HepG2 (cell line): Measurements from ENCODE around the gene CYSRT1. TPM values are rescaled to one million over a fixed set of nuclear protein-coding genes. Genes with fewer than 3 reads are reported as not detected.

Experiments used
- ATAC-seq: fragments of 200-7000 bp; cut with Tn5 transposase; 3 replicates; pipeline ENCODE4 v1.9.1; 2020; ENCODE audit warnings: mild to moderate bottlenecking, moderate library complexity
- BruUV-seq: library from RNA; stranded (reverse); fragments of 400-500 nt; replicated peaks from 2 replicates; lab custom pipeline; 2021; lab: Mats Ljungman, UMichigan
- CTCF ChIA-PET: fragments of 300-600 bp; formaldehyde crosslinking; extraction: SDS; loops from one replicate; lab custom pipeline; 2021; ENCODE audit warnings: low total read pairs, inconsistent platforms, low intra/inter-chr PET ratio; lab: Yijun Ruan, JAX
- POLR2A ChIA-PET: fragments of 350-600 bp; sonication (Branson Sonifier 250); formaldehyde crosslinking; loops from one replicate; lab custom pipeline; 2020; ENCODE audit warnings: antibody characterized with exemption, inconsistent platforms; lab: Yijun Ruan, JAX
- DNase-seq: peaks from one replicate; pipeline ENCODE4 v3.0.0-alpha.2; 2015; ENCODE audit warnings: low spot score
- FAIRE-seq: peaks from 3 replicates; lab custom pipeline; 2011; peaks lifted over from hg19 to GRCh38; lab: Jason Lieb, UNC
- H2AFZ ChIP-seq: one replicate; pipeline ENCODE4 v1.6.1; 2011; ENCODE audit warnings: low read length, inconsistent platforms
- H3K27ac ChIP-seq: fragments of 300-600 bp; 3 replicates; pipeline ENCODE4 v1.8.0; 2011; ENCODE audit warnings: mixed run types, mild to moderate bottlenecking, mixed read lengths, low read length, inconsistent platforms; ENCODE audit not compliant: insufficient read depth; ENCODE audit errors: extremely low read length
- H3K27me3 ChIP-seq, 2 experiments: fragments of 200-600 bp in 1 of 2; 2 replicates in 1 of 2; 3 replicates in 1 of 2; pipeline versions ENCODE4 v1.6.0 to v1.8.0; 2011; ENCODE audit warnings: low read length in 2 of 2, mild to moderate bottlenecking in 2 of 2, moderate library complexity in 2 of 2, inconsistent platforms in 1 of 2; ENCODE audit not compliant: insufficient read depth in 2 of 2, control insufficient read depth in 1 of 2
- H3K36me3 ChIP-seq, 2 experiments: fragments of 200-600 bp in 1 of 2; replicated peaks in 1 of 2; 2 replicates in 1 of 2; 3 replicates in 1 of 2; pipeline versions ENCODE4 v1.5.1 to v1.8.0; 2011; ENCODE audit warnings: low read length in 2 of 2, inconsistent platforms in 1 of 2; ENCODE audit not compliant: insufficient read depth in 2 of 2, control insufficient read depth in 1 of 2
- H3K4me1 ChIP-seq: 2 replicates; pipeline ENCODE4 v1.5.1; 2012; ENCODE audit warnings: low read length, inconsistent platforms; ENCODE audit not compliant: insufficient read depth
- H3K4me2 ChIP-seq: 2 replicates; pipeline ENCODE4 v1.6.0; 2011; ENCODE audit warnings: low read depth, low read length, inconsistent platforms
- H3K4me3 ChIP-seq, 3 experiments: fragments of 200-600 bp in 1 of 3; sonication (generic), shearing (Covaris generic) in 1 of 3; replicated peaks in 1 of 3; 2 replicates each; pipeline ENCODE4 v1.5.1; 2011 to 2016; ENCODE audit warnings: low read length in 3 of 3, inconsistent platforms in 2 of 3, low read depth in 2 of 3, mild to moderate bottlenecking in 2 of 3, control low read depth in 1 of 3, mixed read lengths in 1 of 3; ENCODE audit not compliant: insufficient read depth in 1 of 3
- H3K79me2 ChIP-seq: one replicate; pipeline ENCODE4 v1.6.1; 2011; ENCODE audit warnings: low read length, inconsistent platforms; ENCODE audit not compliant: insufficient read depth
- H3K9ac ChIP-seq: 2 replicates; pipeline ENCODE4 v1.6.0; 2011; ENCODE audit warnings: mild to moderate bottlenecking, low read depth, low read length, inconsistent platforms; ENCODE audit not compliant: insufficient read depth
- H3K9me3 ChIP-seq: 2 replicates; pipeline ENCODE4 v1.5.1; 2012; ENCODE audit warnings: mild to moderate bottlenecking, low read length
- H4K20me1 ChIP-seq: 2 replicates; pipeline ENCODE4 v1.6.0; 2011; ENCODE audit warnings: inconsistent platforms, mild to moderate bottlenecking, low read length, moderate library complexity; ENCODE audit not compliant: insufficient read depth
- ATF6 ChIP-seq: sonication (generic); formaldehyde crosslinking; conservative IDR thresholded peaks from 2 replicates; pipeline ENCODE4 v1.4.0; 2020; ENCODE audit warnings: missing genetic modification reagents
- CAMTA2 ChIP-seq: sonication (generic); formaldehyde crosslinking; IDR thresholded peaks from 2 replicates; pipeline ENCODE4 v1.4.0; 2020; ENCODE audit warnings: mild to moderate bottlenecking, missing genetic modification reagents, borderline replicate concordance
- HCFC1 ChIP-seq: fragments of 150-350 bp; IDR thresholded peaks from 2 replicates; pipeline ENCODE4 v1.6.1; 2014; ENCODE audit warnings: low read depth, low read length
- HDAC2 ChIP-seq: sonication (generic); formaldehyde crosslinking; IDR thresholded peaks from 2 replicates; pipeline ENCODE4 v1.4.0; 2020; ENCODE audit warnings: missing genetic modification reagents
- HOXA9 ChIP-seq: sonication (generic); formaldehyde crosslinking; IDR thresholded peaks from 2 replicates; pipeline ENCODE4 v1.8.1; 2022; ENCODE audit warnings: missing genetic modification reagents, mild to moderate bottlenecking, moderate library complexity, borderline replicate concordance
- MED1 ChIP-seq: sonication (generic); formaldehyde crosslinking; IDR thresholded peaks from 2 replicates; pipeline ENCODE4 v1.4.0; 2020; ENCODE audit warnings: missing genetic modification reagents
- NFE2L1 ChIP-seq: sonication (generic); formaldehyde crosslinking; IDR thresholded peaks from 2 replicates; pipeline ENCODE4 v1.4.0; 2020; ENCODE audit warnings: missing genetic modification reagents, mild to moderate bottlenecking, borderline replicate concordance
- RORA ChIP-seq: sonication (generic); formaldehyde crosslinking; IDR thresholded peaks from 2 replicates; pipeline ENCODE4 v1.5.0; 2020; ENCODE audit warnings: mild to moderate bottlenecking, missing genetic modification reagents, moderate library complexity
- SIX1 ChIP-seq: sonication (generic); formaldehyde crosslinking; IDR thresholded peaks from 2 replicates; pipeline ENCODE4 v1.4.0; 2020; ENCODE audit warnings: missing genetic modification reagents, borderline replicate concordance
- STAT5B ChIP-seq: sonication (generic); formaldehyde crosslinking; IDR thresholded peaks from 2 replicates; pipeline ENCODE4 v1.4.0; 2020; ENCODE audit warnings: missing genetic modification reagents
- ZBTB42 ChIP-seq: sonication (generic); formaldehyde crosslinking; IDR thresholded peaks from 2 replicates; pipeline ENCODE4 v1.5.0; 2020; ENCODE audit warnings: mild to moderate bottlenecking, missing genetic modification reagents
- ZBTB7B ChIP-seq: sonication (generic); formaldehyde crosslinking; IDR thresholded peaks from 2 replicates; pipeline ENCODE4 v1.4.0; 2020; ENCODE audit warnings: missing genetic modification reagents
- ZFP36L2 ChIP-seq: sonication (generic); formaldehyde crosslinking; IDR thresholded peaks from 2 replicates; pipeline ENCODE4 v1.4.0; 2020; ENCODE audit warnings: missing genetic modification reagents
- ZNF747 ChIP-seq: sonication (generic); formaldehyde crosslinking; IDR thresholded peaks from 2 replicates; pipeline ENCODE4 v1.8.1; 2023; ENCODE audit warnings: missing genetic modification reagents, mild to moderate bottlenecking, borderline replicate concordance
- WGBS: methylation state at CpG from one replicate; pipeline ENCODE4 v1.1.6; 2017; ENCODE audit warnings: low lambda C conversion rate; 5-methylcytosine and 5-hydroxymethylcytosine counted together
- in situ Hi-C: cut with HindIII; loops from 2 replicates; pipeline ENCODE4 v1.10.0; 2017; ENCODE audit warnings: low pct_unique_long_range_greater_than_20kb; ENCODE audit not compliant: extremely low pct_ligation_motif_present
- intact Hi-C: fragments of 100-400 bp; cut with micrococcal nuclease; formaldehyde crosslinking; loops from one replicate; pipeline ENCODE4 v1.10.0; 2022; ENCODE audit not compliant: unreplicated experiment
- polyA plus RNA-seq, 8 experiments: library from polyadenylated mRNA; depleted of rRNA in 3 of 8; stranded (reverse) in 7 of 8; unstranded in 1 of 8; fragments of >200 nt; fragmentation: Illumina TruSeq in 4 of 8; extraction: Trizol in 4 of 8; gene quantifications; 2 replicates each; pipeline versions ENCODE4 v1.2.1 to v1.2.3, GENCODE V29; 2011 to 2016; ENCODE audit warnings: low read depth in 4 of 8, missing spikeins in 1 of 8, mixed read lengths in 1 of 8; ENCODE audit not compliant: insufficient read depth in 1 of 8
- total RNA-seq, 5 experiments: library from RNA; depleted of rRNA; stranded (reverse); fragments of >200 nt; fragmentation: Illumina TruSeq; extraction: Trizol; gene quantifications; 2 replicates each; pipeline ENCODE4 v1.2.3, GENCODE V29; 2016; ENCODE audit warnings: low read depth in 1 of 5
- TF ChIP-seq, protein P1 (sequence below): sonication (generic); formaldehyde crosslinking; IDR thresholded peaks from 2 replicates; pipeline ENCODE4 v1.4.0; 2020; ENCODE audit warnings: mild to moderate bottlenecking, low read depth, missing genetic modification reagents
- TF ChIP-seq, protein P2 (sequence below): sonication (generic); formaldehyde crosslinking; IDR thresholded peaks from 2 replicates; pipeline ENCODE4 v1.8.1; 2023; ENCODE audit warnings: mild to moderate bottlenecking, missing genetic modification reagents, borderline replicate concordance
- TF ChIP-seq, protein P3 (sequence below): sonication (generic); formaldehyde crosslinking; IDR thresholded peaks from 2 replicates; pipeline ENCODE4 v1.4.0; 2020; ENCODE audit warnings: missing genetic modification reagents, borderline replicate concordance
- TF ChIP-seq, protein P4 (sequence below): sonication (generic); formaldehyde crosslinking; IDR thresholded peaks from 2 replicates; pipeline ENCODE4 v1.5.0; 2020; ENCODE audit warnings: missing genetic modification reagents, mild to moderate bottlenecking, borderline replicate concordance

Gene CYSRT1
- total and polyA plus RNA-seq, 2 of the 13 experiments (the other 11 are each of a cell fraction or from before 2014, with no cell fraction given): 1.5 to 2.1 TPM

GRCh38 chr9:137269231-137269772 lies 44.3 kb downstream of the CYSRT1 start:
- H3K4me1 ChIP-seq: peaks cover 19% of the 10 kb centered on the region
- CTCF ChIA-PET: no interaction called here
- ATAC-seq (no peak), FAIRE-seq (no peak), DNase-seq (no peak)
- H3K4me3 ChIP-seq: no peak overlapping the region
- no peaks in the 10 kb centered on the region for H3K9me3 ChIP-seq
- peak overlapping the region; percentile 63 for H3K27ac ChIP-seq
- no peak overlapping the region for H3K4me2 ChIP-seq
- no peaks in the 10 kb centered on the region; the same call in 1 of the 2 replicates for H4K20me1 ChIP-seq
- in situ Hi-C loops: no loop called here
- POLR2A ChIA-PET: interaction anchor here (1.1 to 3.4 kb wide), 3 partner anchors 8 to 29 kb away, joined by 3 to 11 read pairs (median 11); partner anchors contain the start of genes TOR4A and TUBB4B
- H3K27me3 ChIP-seq: no peaks in the 10 kb centered on the region
- TF ChIP-seq STAT5B (no peak), MED1 (CRISPR knock-in tag) (no peak), ZNF747 (CRISPR knock-in tag) (no peak), ZBTB42 (CRISPR knock-in tag) (no peak), HOXA9 (CRISPR knock-in tag) (no peak), RORA (CRISPR knock-in tag) (no peak), NFE2L1 (CRISPR knock-in tag) (no peak), ATF6 (no peak), HDAC2 (CRISPR knock-in tag) (no peak), ZFP36L2 (no peak), SIX1 (CRISPR knock-in tag) (no peak), HCFC1 (no peak), ZBTB7B (CRISPR knock-in tag) (no peak), CAMTA2 (no peak)
- TF ChIP-seq, protein P1, sequence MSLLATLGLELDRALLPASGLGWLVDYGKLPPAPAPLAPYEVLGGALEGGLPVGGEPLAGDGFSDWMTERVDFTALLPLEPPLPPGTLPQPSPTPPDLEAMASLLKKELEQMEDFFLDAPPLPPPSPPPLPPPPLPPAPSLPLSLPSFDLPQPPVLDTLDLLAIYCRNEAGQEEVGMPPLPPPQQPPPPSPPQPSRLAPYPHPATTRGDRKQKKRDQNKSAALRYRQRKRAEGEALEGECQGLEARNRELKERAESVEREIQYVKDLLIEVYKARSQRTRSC: no peak
- TF ChIP-seq, protein P2, sequence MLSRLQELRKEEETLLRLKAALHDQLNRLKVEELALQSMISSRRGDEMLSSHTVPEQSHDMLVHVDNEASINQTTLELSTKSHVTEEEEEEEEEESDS: no peak
- TF ChIP-seq, protein P3, sequence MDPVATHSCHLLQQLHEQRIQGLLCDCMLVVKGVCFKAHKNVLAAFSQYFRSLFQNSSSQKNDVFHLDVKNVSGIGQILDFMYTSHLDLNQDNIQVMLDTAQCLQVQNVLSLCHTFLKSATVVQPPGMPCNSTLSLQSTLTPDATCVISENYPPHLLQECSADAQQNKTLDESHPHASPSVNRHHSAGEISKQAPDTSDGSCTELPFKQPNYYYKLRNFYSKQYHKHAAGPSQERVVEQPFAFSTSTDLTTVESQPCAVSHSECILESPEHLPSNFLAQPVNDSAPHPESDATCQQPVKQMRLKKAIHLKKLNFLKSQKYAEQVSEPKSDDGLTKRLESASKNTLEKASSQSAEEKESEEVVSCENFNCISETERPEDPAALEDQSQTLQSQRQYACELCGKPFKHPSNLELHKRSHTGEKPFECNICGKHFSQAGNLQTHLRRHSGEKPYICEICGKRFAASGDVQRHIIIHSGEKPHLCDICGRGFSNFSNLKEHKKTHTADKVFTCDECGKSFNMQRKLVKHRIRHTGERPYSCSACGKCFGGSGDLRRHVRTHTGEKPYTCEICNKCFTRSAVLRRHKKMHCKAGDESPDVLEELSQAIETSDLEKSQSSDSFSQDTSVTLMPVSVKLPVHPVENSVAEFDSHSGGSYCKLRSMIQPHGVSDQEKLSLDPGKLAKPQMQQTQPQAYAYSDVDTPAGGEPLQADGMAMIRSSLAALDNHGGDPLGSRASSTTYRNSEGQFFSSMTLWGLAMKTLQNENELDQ: no peak
- TF ChIP-seq, protein P4, sequence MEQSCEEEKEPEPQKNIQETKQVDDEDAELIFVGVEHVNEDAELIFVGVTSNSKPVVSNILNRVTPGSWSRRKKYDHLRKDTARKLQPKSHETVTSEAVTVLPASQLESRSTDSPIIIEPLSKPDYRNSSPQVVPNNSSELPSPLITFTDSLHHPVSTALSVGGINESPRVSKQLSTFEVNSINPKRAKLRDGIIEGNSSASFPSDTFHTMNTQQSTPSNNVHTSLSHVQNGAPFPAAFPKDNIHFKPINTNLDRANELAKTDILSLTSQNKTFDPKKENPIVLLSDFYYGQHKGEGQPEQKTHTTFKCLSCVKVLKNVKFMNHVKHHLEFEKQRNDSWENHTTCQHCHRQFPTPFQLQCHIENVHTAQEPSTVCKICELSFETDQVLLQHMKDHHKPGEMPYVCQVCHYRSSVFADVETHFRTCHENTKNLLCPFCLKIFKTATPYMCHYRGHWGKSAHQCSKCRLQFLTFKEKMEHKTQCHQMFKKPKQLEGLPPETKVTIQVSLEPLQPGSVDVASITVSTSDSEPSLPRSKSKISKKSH (CRISPR knock-in tag): no peak
- TF ChIP-seq, all 625 proteins: peak for 0
- Histone ChIP-seq H2AFZ (no peak overlapping the region), H3K9ac (no peak overlapping the region), H3K79me2 (no peaks in the 10 kb centered on the region), H3K36me3 (peaks cover 20 to 39% of the 10 kb centered on the region in 2 experiments; a peak in 4 of 5 replicates)
- intact Hi-C loops: no loop called here
- BruUV-seq: no TSS peak
- 99% methylated on average over 16 of the region's 17 CpGs for WGBS
